GM19025 (cell line): Measurements from ENCODE around the gene NKX2-4.

Source experiments
- ATAC-seq: cut with Tn5 transposase; IDR thresholded peaks from one replicate; pipeline ENCODE4 v1.9.1; 2021; ENCODE audit warnings: mild to moderate bottlenecking, low read depth, moderate library complexity; ENCODE audit not compliant: unreplicated experiment

The NKX2-4 gene

DNA sequence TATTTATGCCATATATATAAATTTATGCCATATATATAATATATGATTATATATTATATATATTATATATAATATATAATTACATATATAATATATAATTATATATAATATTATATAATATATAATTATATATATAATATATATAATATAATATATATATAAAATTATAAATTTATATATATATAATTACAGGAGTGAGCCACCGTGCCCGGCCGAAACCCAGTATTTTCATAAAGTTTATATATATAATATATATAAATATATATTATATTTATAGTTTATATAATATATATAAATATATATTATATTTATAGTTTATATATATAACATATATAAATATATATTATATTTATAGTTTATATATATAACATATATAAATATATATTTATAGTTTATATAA lies 31.6 kb downstream of the NKX2-4 start:
- no peak for ATAC-seq

DNA sequence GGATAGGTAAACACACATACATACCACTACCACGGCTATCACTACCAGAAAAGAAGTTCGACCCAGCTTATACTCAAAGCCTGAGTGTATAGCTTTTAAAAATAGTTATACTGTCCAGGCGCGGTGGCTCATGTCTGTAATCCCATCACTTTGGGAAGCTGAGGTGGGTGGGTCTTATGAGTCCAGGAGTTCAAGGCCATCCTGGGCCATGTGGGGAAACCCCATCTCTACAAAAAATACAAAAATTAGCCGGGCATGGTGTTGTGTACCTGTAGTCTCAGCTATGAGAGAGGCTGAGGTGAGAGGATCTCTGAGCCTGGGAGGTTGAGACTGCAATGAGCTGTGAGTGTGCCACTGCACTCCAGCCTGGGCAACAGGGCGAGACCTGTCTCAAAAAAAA lies 32.9 kb downstream of the NKX2-4 start:
- no peak for ATAC-seq

DNA sequence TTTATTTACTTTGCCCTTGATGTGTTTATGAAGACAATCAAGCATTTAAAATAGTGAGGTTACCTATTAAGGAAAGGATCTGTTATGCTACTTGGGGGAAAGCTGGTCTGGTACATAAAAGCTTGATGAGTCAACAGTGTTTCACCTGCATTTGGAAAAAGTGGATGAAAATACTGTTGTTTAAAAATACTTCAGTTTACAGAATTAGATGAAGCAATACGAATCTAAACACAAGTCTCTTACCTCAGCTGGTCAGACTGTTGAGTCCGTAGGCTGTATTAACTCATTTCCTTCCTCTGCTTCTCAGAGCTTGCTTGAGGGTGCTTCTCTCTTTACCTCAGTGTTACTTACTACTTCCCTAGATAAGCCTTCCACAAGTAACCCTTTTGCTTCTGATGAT lies 36.1 kb downstream of the NKX2-4 start:
- no peak for ATAC-seq

DNA sequence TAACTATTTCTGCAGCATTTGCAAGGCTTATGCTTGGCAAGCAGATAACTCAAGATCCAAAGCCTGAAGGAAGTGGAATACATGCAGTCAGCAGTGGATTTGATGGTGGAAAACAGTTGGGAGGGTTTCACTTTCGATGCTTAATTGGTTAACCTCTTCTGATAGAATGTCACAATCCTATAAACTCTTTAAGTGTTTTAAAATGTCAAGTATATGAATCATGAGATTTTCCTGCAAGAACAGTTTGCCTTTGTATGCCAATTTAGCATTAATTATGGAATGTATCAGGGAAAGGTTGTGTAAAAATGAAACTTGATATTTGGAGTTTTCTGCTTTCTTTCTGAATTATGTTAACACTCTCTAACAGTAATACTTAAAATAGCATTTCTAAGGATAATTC lies 36.6 kb downstream of the NKX2-4 start:
- ATAC-seq: no peak

DNA sequence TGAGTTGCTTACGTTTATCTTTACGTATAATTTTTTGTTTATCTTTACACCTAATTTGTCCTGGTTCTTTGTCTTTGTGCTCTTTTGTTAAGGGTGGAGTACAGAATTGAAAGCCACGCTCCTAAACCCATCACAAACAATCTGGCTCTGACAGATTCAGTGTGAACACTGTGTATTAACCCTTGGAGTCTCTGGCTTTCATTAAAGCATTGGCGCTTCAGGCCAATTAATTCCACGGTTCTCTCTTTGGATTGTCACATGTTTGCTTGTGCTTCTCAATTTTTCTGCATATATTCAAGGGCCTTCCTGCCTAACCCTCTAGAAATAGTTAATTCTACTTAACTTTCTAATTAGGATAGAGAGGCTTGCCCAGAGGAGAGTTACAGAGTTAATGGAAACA lies 38.6 kb downstream of the NKX2-4 start:
- ATAC-seq: no peak

- no peak for ATAC-seq
These were observed 39.5 kb downstream of the NKX2-4 start for GRCh38 chr20:21357844-21358243.

DNA sequence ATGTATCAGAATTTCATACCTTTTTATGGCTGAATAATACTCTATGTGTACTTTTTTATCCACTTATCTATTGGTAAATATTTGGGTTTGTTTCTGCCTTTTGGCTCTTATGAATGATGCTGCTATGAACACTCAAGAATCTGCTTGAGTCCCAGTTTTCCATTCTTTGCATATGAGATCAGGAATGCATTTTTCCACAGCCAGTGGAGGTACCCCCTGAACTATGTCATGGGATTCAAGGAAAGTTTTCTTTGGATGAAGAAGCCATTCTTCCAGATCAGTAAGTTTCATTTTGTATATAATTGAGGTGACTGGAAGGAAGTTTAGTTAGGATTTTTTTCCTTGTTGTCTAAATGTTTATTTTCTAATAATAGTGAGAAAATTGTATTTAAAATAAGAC lies 40.9 kb downstream of the NKX2-4 start:
- ATAC-seq: no peak

DNA sequence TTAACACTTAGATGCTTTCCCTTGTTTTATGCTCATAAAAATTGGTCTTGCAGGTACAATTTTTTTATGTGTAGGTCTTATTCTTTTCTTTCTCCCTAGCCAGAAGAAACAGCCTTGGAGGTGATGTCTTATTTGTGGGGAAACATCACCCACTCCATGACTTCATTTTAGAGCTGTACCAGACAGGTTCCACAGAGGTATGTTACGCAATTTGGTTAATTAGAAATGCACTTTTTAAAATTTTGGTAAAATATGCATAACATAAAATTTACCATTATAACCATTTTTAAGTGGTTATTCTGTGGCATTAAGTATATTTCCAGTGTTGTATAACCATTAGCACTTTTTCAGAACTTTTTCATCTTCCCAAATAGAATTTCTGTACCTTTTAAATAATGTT lies 41.3 kb downstream of the NKX2-4 start:
- ATAC-seq: no peak

- no peak for ATAC-seq
These were observed 44.1 kb downstream of the NKX2-4 start for GRCh38 chr20:21353236-21353635.

DNA sequence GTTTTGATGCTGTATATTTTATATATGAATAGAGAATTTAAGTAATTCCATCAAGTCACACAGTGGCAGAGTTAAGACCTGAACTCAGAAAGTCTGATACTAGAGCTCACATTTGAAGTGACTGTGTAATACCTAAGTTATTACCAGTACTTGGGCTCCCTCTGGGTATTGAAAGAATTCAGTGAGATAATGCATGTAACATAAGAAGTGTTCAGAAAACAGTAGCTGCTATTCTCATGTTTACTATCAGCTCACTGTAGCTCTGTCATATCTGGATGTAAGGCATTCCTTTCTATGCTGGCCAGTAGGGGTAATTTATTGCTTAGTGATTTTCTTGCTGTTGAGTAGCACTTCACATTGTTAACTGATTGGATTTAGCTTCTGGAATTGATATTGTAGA lies 44.6 kb downstream of the NKX2-4 start:
- no peak for ATAC-seq
